GM23338 (cell line): ENCODE results near the gene SLC35D3. TPM values are rescaled to one million over a fixed set of nuclear protein-coding genes. Genes with fewer than 3 reads are reported as not detected.

ENCODE experiments used
- ATAC-seq: fragments of 200-7000 bp; cut with Tn5 transposase; 3 replicates; pipeline ENCODE4 v1.9.1; 2020
- DNase-seq: peaks from one replicate; pipeline ENCODE4 v3.0.0-alpha.2; 2015; ENCODE audit warnings: low spot score
- H2AFZ ChIP-seq: fragments of 200-600 bp; sonication (generic); 2 replicates; pipeline ENCODE4 v1.8.0; 2016; ENCODE audit warnings: antibody characterized with exemption, mild to moderate bottlenecking, moderate library complexity
- H3F3A ChIP-seq: fragments of 200-600 bp; sonication (generic); replicated peaks from 2 replicates; pipeline ENCODE4 v1.8.0; 2017; ENCODE audit warnings: antibody characterized with exemption, mixed run types, low read depth
- H3K27ac ChIP-seq: fragments of 200-600 bp; sonication (generic); 2 replicates; pipeline ENCODE4 v1.6.1; 2016; ENCODE audit warnings: low read depth
- H3K27me3 ChIP-seq: fragments of 200-600 bp; sonication (generic); 2 replicates; pipeline ENCODE4 v1.8.0; 2016; ENCODE audit warnings: mild to moderate bottlenecking, mixed run types, moderate library complexity; ENCODE audit not compliant: insufficient read depth
- H3K36me3 ChIP-seq: fragments of 200-600 bp; sonication (generic); 2 replicates; pipeline ENCODE4 v1.8.0; 2016; ENCODE audit warnings: mild to moderate bottlenecking; ENCODE audit not compliant: insufficient read depth
- H3K4me1 ChIP-seq: fragments of 200-600 bp; sonication (generic); 2 replicates; pipeline ENCODE4 v1.8.0; 2016; ENCODE audit warnings: mild to moderate bottlenecking, moderate library complexity; ENCODE audit not compliant: insufficient read depth
- H3K4me2 ChIP-seq: fragments of 200-600 bp; sonication (generic); 2 replicates; pipeline ENCODE4 v1.7.1; 2017; ENCODE audit warnings: mixed run types
- H3K4me3 ChIP-seq: fragments of 200-600 bp; sonication (generic); 2 replicates; pipeline ENCODE4 v1.6.1; 2016; ENCODE audit warnings: mixed run types
- H3K79me2 ChIP-seq: fragments of 200-600 bp; sonication (generic); replicated peaks from 2 replicates; pipeline ENCODE4 v1.8.0; 2017; ENCODE audit warnings: mild to moderate bottlenecking; ENCODE audit not compliant: insufficient read depth
- H3K9me2 ChIP-seq: fragments of 200-600 bp; sonication (generic); 2 replicates; pipeline ENCODE4 v1.8.0; 2017; ENCODE audit not compliant: insufficient read depth
- H4K20me1 ChIP-seq: fragments of 200-600 bp; sonication (generic); replicated peaks from 2 replicates; pipeline ENCODE4 v1.8.0; 2017; ENCODE audit warnings: mild to moderate bottlenecking; ENCODE audit not compliant: insufficient read depth
- H3K27ac Mint-ChIP-seq: 2 replicates; pipeline ENCODE4 v1.8.0; 2020; ENCODE audit warnings: inconsistent platforms, mild to moderate bottlenecking, moderate library complexity, mixed read lengths
- H3K27me3 Mint-ChIP-seq: 3 replicates; pipeline ENCODE4 v1.8.0; 2022; ENCODE audit warnings: low read depth, mild to moderate bottlenecking, moderate library complexity, mixed read lengths, inconsistent platforms; ENCODE audit not compliant: insufficient read depth, poor library complexity
- H3K36me3 Mint-ChIP-seq: 3 replicates; pipeline ENCODE4 v1.8.0; 2021; ENCODE audit warnings: low read depth, mild to moderate bottlenecking, inconsistent platforms, moderate library complexity, mixed read lengths
- H3K4me1 Mint-ChIP-seq: 3 replicates; pipeline ENCODE4 v1.8.0; 2020; ENCODE audit warnings: mild to moderate bottlenecking, inconsistent platforms, mixed read lengths
- H3K4me3 Mint-ChIP-seq: 3 replicates; pipeline ENCODE4 v1.8.0; 2021; ENCODE audit warnings: moderate library complexity, mild to moderate bottlenecking, inconsistent platforms, mixed read lengths
- H3K9me3 Mint-ChIP-seq: 3 replicates; pipeline ENCODE4 v1.8.0; 2020; ENCODE audit warnings: moderate library complexity, mild to moderate bottlenecking, inconsistent platforms, mixed read lengths
- CREB1 ChIP-seq: fragments of 250-450 bp; sonication (Bioruptor Pico); IDR thresholded peaks from 2 replicates; pipeline ENCODE4 v1.5.0; 2020; ENCODE audit warnings: low read depth, mild to moderate bottlenecking, moderate library complexity
- POLR2AphosphoS5 ChIP-seq: IDR thresholded peaks from 2 replicates; pipeline ENCODE4 v1.6.1; 2016; ENCODE audit warnings: antibody characterized with exemption, low read depth
- STAT1 ChIP-seq: IDR thresholded peaks from one replicate; pipeline ENCODE4 v1.6.1; 2016; ENCODE audit warnings: antibody characterized with exemption; ENCODE audit not compliant: unreplicated experiment
- ZNF331 ChIP-seq: fragments of 250-450 bp; sonication (Bioruptor Pico); IDR thresholded peaks from 2 replicates; pipeline ENCODE4 v1.5.0; 2020; ENCODE audit warnings: low read depth, mild to moderate bottlenecking, moderate library complexity
- polyA plus RNA-seq: library from polyadenylated mRNA; unstranded; fragments of >200 nt; fragmentation: Nextera tagmentation; extraction: Ambion mirVana; gene quantifications from 2 replicates; pipeline ENCODE4 v1.2.1, GENCODE V29; 2016
- total RNA-seq: library from RNA; depleted of rRNA; stranded (reverse); fragments of >200 nt; shearing (Covaris generic); gene quantifications from 2 replicates; pipeline ENCODE4 v1.2.3, GENCODE V29; 2014
- TF ChIP-seq, protein P1 (sequence below): fragments of 250-450 bp; sonication (Bioruptor Pico); IDR thresholded peaks from 2 replicates; pipeline ENCODE4 v1.5.0; 2020; ENCODE audit warnings: mild to moderate bottlenecking, moderate library complexity
- TF ChIP-seq, protein P2 (sequence below): IDR thresholded peaks from one replicate; pipeline ENCODE4 v1.6.1; 2018; ENCODE audit warnings: antibody characterized with exemption; ENCODE audit not compliant: unreplicated experiment

The SLC35D3 gene
- total and polyA plus RNA-seq, 2 experiments from 2014 or later = 0.59 to 1.6 TPM

GRCh38 chr6:136969930-136970329 lies 47.8 kb downstream of the SLC35D3 start (continued):
- TF ChIP-seq, protein P1, sequence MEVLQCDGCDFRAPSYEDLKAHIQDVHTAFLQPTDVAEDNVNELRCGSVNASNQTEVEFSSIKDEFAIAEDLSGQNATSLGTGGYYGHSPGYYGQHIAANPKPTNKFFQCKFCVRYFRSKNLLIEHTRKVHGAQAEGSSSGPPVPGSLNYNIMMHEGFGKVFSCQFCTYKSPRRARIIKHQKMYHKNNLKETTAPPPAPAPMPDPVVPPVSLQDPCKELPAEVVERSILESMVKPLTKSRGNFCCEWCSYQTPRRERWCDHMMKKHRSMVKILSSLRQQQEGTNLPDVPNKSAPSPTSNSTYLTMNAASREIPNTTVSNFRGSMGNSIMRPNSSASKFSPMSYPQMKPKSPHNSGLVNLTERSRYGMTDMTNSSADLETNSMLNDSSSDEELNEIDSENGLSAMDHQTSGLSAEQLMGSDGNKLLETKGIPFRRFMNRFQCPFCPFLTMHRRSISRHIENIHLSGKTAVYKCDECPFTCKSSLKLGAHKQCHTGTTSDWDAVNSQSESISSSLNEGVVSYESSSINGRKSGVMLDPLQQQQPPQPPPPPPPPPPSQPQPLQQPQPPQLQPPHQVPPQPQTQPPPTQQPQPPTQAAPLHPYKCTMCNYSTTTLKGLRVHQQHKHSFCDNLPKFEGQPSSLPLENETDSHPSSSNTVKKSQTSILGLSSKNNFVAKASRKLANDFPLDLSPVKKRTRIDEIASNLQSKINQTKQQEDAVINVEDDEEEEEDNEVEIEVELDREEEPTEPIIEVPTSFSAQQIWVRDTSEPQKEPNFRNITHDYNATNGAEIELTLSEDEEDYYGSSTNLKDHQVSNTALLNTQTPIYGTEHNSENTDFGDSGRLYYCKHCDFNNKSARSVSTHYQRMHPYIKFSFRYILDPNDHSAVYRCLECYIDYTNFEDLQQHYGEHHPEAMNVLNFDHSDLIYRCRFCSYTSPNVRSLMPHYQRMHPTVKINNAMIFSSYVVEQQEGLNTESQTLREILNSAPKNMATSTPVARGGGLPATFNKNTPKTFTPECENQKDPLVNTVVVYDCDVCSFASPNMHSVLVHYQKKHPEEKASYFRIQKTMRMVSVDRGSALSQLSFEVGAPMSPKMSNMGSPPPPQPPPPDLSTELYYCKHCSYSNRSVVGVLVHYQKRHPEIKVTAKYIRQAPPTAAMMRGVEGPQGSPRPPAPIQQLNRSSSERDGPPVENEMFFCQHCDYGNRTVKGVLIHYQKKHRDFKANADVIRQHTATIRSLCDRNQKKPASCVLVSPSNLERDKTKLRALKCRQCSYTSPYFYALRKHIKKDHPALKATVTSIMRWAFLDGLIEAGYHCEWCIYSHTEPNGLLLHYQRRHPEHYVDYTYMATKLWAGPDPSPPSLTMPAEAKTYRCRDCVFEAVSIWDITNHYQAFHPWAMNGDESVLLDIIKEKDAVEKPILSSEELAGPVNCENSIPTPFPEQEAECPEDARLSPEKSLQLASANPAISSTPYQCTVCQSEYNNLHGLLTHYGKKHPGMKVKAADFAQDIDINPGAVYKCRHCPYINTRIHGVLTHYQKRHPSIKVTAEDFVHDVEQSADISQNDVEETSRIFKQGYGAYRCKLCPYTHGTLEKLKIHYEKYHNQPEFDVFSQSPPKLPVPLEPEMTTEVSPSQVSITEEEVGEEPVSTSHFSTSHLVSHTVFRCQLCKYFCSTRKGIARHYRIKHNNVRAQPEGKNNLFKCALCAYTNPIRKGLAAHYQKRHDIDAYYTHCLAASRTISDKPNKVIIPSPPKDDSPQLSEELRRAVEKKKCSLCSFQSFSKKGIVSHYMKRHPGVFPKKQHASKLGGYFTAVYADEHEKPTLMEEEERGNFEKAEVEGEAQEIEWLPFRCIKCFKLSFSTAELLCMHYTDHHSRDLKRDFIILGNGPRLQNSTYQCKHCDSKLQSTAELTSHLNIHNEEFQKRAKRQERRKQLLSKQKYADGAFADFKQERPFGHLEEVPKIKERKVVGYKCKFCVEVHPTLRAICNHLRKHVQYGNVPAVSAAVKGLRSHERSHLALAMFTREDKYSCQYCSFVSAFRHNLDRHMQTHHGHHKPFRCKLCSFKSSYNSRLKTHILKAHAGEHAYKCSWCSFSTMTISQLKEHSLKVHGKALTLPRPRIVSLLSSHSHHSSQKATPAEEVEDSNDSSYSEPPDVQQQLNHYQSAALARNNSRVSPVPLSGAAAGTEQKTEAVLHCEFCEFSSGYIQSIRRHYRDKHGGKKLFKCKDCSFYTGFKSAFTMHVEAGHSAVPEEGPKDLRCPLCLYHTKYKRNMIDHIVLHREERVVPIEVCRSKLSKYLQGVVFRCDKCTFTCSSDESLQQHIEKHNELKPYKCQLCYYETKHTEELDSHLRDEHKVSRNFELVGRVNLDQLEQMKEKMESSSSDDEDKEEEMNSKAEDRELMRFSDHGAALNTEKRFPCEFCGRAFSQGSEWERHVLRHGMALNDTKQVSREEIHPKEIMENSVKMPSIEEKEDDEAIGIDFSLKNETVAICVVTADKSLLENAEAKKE (CRISPR knock-in tag) = no peak

DNA sequence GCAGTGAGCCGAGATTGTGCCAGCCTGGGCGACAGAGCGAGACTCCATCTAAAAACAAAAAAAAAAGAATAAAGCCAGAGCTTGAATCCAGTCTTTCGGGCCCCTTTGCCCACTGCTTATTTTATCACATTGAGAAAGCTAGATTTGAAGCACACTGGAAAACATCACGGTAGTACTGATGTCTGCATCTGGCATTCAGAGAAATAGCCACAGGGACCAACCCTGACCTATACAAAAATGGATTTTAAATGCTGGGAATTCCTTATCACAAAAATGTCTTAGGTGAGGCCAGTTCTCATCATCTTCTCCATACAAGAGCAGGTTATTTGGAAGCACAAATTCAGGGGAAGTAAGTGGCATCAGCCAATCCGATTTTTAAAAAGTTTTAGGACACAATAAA lies 49.5 kb downstream of the SLC35D3 start:
- Histone ChIP-seq H3K27ac (no peak overlapping the region), H3K4me3 (no peak overlapping the region), H4K20me1 (no peaks in the 10 kb centered on the region), H3K4me2 (no peak overlapping the region), H3K27me3 (no peaks in the 10 kb centered on the region), H2AFZ (peak overlapping the region; percentile 83), H3K9me2 (no peaks in the 10 kb centered on the region), H3K36me3 (no peaks in the 10 kb centered on the region), H3K79me2 (no peaks in the 10 kb centered on the region), H3K4me1 (0 out of 2 replicates have a peak, but pooled peaks cover 2% of the 10 kb centered on the region), H3F3A (no peaks in the 10 kb centered on the region)
- H3K4me1 Mint-ChIP-seq = peaks cover 2% of the 10 kb centered on the region; the same call in 2 of the 3 replicates
- ATAC-seq (no peak), DNase-seq (no peak)
- H3K27me3 Mint-ChIP-seq = peaks cover 2% of the 10 kb centered on the region
- H3K27ac Mint-ChIP-seq = no peak overlapping the region
- no peaks in the 10 kb centered on the region for H3K9me3 Mint-ChIP-seq
- no peaks in the 10 kb centered on the region; the same call in 2 of the 3 replicates for H3K36me3 Mint-ChIP-seq
- no peak overlapping the region for H3K4me3 Mint-ChIP-seq
- TF ChIP-seq CREB1 (CRISPR knock-in tag) (no peak), STAT1 (no peak), ZNF331 (CRISPR knock-in tag) (no peak), POLR2AphosphoS5 (no peak)
- TF ChIP-seq, protein P1 (CRISPR knock-in tag) = no peak
- TF ChIP-seq, protein P2, sequence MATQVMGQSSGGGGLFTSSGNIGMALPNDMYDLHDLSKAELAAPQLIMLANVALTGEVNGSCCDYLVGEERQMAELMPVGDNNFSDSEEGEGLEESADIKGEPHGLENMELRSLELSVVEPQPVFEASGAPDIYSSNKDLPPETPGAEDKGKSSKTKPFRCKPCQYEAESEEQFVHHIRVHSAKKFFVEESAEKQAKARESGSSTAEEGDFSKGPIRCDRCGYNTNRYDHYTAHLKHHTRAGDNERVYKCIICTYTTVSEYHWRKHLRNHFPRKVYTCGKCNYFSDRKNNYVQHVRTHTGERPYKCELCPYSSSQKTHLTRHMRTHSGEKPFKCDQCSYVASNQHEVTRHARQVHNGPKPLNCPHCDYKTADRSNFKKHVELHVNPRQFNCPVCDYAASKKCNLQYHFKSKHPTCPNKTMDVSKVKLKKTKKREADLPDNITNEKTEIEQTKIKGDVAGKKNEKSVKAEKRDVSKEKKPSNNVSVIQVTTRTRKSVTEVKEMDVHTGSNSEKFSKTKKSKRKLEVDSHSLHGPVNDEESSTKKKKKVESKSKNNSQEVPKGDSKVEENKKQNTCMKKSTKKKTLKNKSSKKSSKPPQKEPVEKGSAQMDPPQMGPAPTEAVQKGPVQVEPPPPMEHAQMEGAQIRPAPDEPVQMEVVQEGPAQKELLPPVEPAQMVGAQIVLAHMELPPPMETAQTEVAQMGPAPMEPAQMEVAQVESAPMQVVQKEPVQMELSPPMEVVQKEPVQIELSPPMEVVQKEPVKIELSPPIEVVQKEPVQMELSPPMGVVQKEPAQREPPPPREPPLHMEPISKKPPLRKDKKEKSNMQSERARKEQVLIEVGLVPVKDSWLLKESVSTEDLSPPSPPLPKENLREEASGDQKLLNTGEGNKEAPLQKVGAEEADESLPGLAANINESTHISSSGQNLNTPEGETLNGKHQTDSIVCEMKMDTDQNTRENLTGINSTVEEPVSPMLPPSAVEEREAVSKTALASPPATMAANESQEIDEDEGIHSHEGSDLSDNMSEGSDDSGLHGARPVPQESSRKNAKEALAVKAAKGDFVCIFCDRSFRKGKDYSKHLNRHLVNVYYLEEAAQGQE = no peak
